NCI-H526 (cell line): ENCODE data around the gene CSF1.

ENCODE experiments used
- DNase-seq, 2 experiments: peaks; one replicate each; lab custom pipeline; 2025; lab: John Stamatoyannopoulos, UW

CSF1 gene

GRCh38 chr1:109901524-109902145, 9.0 kb upstream of the CSF1 start:
- DNase-seq, result no peak

GRCh38 chr1:109902204-109902985, 8.3 kb upstream of the CSF1 start:
- no peak for DNase-seq

- no peak for DNase-seq
These were observed 7.2 kb upstream of the CSF1 start for GRCh38 chr1:109903376-109903930.

GRCh38 chr1:109904105-109904817, 6.4 kb upstream of the CSF1 start:
- peak in 1 of 2 experiments; percentile 25 for DNase-seq

- no peak for DNase-seq
These were observed 5.2 kb upstream of the CSF1 start for GRCh38 chr1:109905491-109905890.

- no peak for DNase-seq
These were observed 4.3 kb upstream of the CSF1 start for GRCh38 chr1:109906160-109906838.

- DNase-seq, result no peak
These were observed 3.8 kb upstream of the CSF1 start for GRCh38 chr1:109906839-109907180.

GRCh38 chr1:109907190-109907774, 3.4 kb upstream of the CSF1 start:
- DNase-seq, result no peak

- DNase-seq, result no peak
These were observed 1.8 kb upstream of the CSF1 start for GRCh38 chr1:109908836-109909235.

GRCh38 chr1:109909561-109909960, 1.1 kb upstream of the CSF1 start:
- no peak for DNase-seq

- DNase-seq, result no peak
These were observed 532 bp downstream of the CSF1 start for GRCh38 chr1:109910963-109911798.

GRCh38 chr1:109912214-109912861, 1.7 kb downstream of the CSF1 start:
- no peak for DNase-seq

GRCh38 chr1:109912873-109913272, 2.2 kb downstream of the CSF1 start:
- DNase-seq, result no peak

GRCh38 chr1:109913360-109913879, 2.8 kb downstream of the CSF1 start:
- DNase-seq, result no peak

GRCh38 chr1:109914587-109915240, 4.1 kb downstream of the CSF1 start:
- no peak for DNase-seq

GRCh38 chr1:109917051-109917767, 6.6 kb downstream of the CSF1 start:
- DNase-seq, result no peak

- DNase-seq, result peak in 1 of 2 experiments; percentile 21
These were observed 7.3 kb downstream of the CSF1 start for GRCh38 chr1:109917768-109918606.

GRCh38 chr1:109918671-109919070, 8.0 kb downstream of the CSF1 start:
- DNase-seq, result no peak
